ENCODE measurements around the gene OCA2.
"Not testable (repeated sequence)": the region's sequence is repeated elsewhere in the genome, so short reads cannot be mapped to it uniquely, and the experiment has no call there.

Gene OCA2

GRCh38 chr15:27850981-27851857, 247.9 kb downstream of the OCA2 start:
- Histone ChIP-seq H3K14ac (ENCODE audit: low read length) (no peak overlapping the region), H3K36me3 (ENCODE audit: control insufficient read depth in 1 of 2, insufficient read depth in 2 of 2, low read length in 2 of 2) (no peaks in the 10 kb centered on the region), H2AK5ac (ENCODE audit: low read length) (no peak overlapping the region), H2BK120ac (ENCODE audit: insufficient read depth, low read length, poor library complexity) (no peak overlapping the region), H3K4ac (ENCODE audit: low read depth, low read length) (no peak overlapping the region), H3K79me1 (ENCODE audit: low read length) (no peaks in the 10 kb centered on the region), H3K9ac (ENCODE audit: low read length) (no peak overlapping the region), H3K27ac (ENCODE audit: low read depth, low read length) (no peak overlapping the region), H4K12ac (ENCODE audit: low read depth, low read length) (no peak overlapping the region), H4K8ac (ENCODE audit: low read depth, low read length) (no peak overlapping the region), H3K23ac (ENCODE audit: low read length) (no peak overlapping the region), H2BK5ac (ENCODE audit: low read depth, low read length, poor library complexity) (no peak overlapping the region), H3K18ac (ENCODE audit: low read length) (no peak overlapping the region), H2BK12ac (ENCODE audit: low read length) (no peak overlapping the region), H2AFZ (ENCODE audit: insufficient read depth, low read length, poor library complexity) (no peak overlapping the region), H3K9me3 (ENCODE audit: insufficient read depth, low read depth, low read length) (peaks cover 16% of the 10 kb centered on the region), H3K79me2 (ENCODE audit: control insufficient read depth, insufficient read depth, low read length, poor library complexity) (no peaks in the 10 kb centered on the region), H3K4me3 (ENCODE audit: low read depth, low read length) (no peak overlapping the region), H3K27me3 (ENCODE audit: insufficient read depth, low read length) (no peaks in the 10 kb centered on the region), H3K4me2 (ENCODE audit: low read length) (no peak overlapping the region), H4K91ac (ENCODE audit: low read depth, low read length) (no peak overlapping the region), H3K4me1 (ENCODE audit: control insufficient read depth in 1 of 2, insufficient read depth in 2 of 2, low read length in 2 of 2) (no peaks in the 10 kb centered on the region)
- WGBS (ENCODE audit: extremely low coverage, insufficient coverage, insufficient read length), result no CpG with 5 or more reads among the region's 17 CpGs
- no peak for DNase-seq

- H3K27ac ChIP-seq (ENCODE audit: low read depth, low read length), result no peak overlapping the region
- H3K4me3 ChIP-seq (ENCODE audit: low read depth, low read length), result no peak overlapping the region
- no peak overlapping the region for H3K9ac ChIP-seq (ENCODE audit: low read length)
- no peak overlapping the region for H2BK12ac ChIP-seq (ENCODE audit: low read length)
- H3K23ac ChIP-seq (ENCODE audit: low read length), result no peak overlapping the region
- no peak overlapping the region for H4K8ac ChIP-seq (ENCODE audit: low read depth, low read length)
- H4K91ac ChIP-seq (ENCODE audit: low read depth, low read length), result no peak overlapping the region
- H3K14ac ChIP-seq (ENCODE audit: low read length), result no peak overlapping the region
- no peak overlapping the region for H2BK5ac ChIP-seq (ENCODE audit: low read depth, low read length, poor library complexity)
- no CpG with 5 or more reads among the region's 5 CpGs for WGBS (ENCODE audit: extremely low coverage, insufficient coverage, insufficient read length)
- H3K4me2 ChIP-seq (ENCODE audit: low read length), result no peak overlapping the region
- H2BK120ac ChIP-seq (ENCODE audit: insufficient read depth, low read length, poor library complexity), result no peak overlapping the region
- no peak overlapping the region for H2AFZ ChIP-seq (ENCODE audit: insufficient read depth, low read length, poor library complexity)
- H3K79me2 ChIP-seq (ENCODE audit: control insufficient read depth, insufficient read depth, low read length, poor library complexity), result no peaks in the 10 kb centered on the region
- H3K9me3 ChIP-seq (ENCODE audit: insufficient read depth, low read depth, low read length), result peaks cover 15% of the 10 kb centered on the region
- H3K36me3 ChIP-seq (ENCODE audit: control insufficient read depth in 1 of 2, insufficient read depth in 2 of 2, low read length in 2 of 2), result no peaks in the 10 kb centered on the region
- H3K4ac ChIP-seq (ENCODE audit: low read depth, low read length), result no peak overlapping the region
- H2AK5ac ChIP-seq (ENCODE audit: low read length), result no peak overlapping the region
- no peaks in the 10 kb centered on the region for H3K79me1 ChIP-seq (ENCODE audit: low read length)
- H4K12ac ChIP-seq (ENCODE audit: low read depth, low read length), result no peak overlapping the region
- H3K4me1 ChIP-seq (ENCODE audit: control insufficient read depth in 1 of 2, insufficient read depth in 2 of 2, low read length in 2 of 2), result no peaks in the 10 kb centered on the region
- no peaks in the 10 kb centered on the region for H3K27me3 ChIP-seq (ENCODE audit: insufficient read depth, low read length)
- DNase-seq, result no peak
- H3K18ac ChIP-seq (ENCODE audit: low read length), result no peak overlapping the region
Measured at GRCh38 chr15:27850050-27850449, 249.1 kb downstream of the OCA2 start.

- H3K36me3 ChIP-seq (ENCODE audit: control insufficient read depth in 1 of 2, insufficient read depth in 2 of 2, low read length in 2 of 2); H4K91ac ChIP-seq (ENCODE audit: low read depth, low read length); H2BK5ac ChIP-seq (ENCODE audit: low read depth, low read length, poor library complexity); H3K23ac ChIP-seq (ENCODE audit: low read length); H3K9ac ChIP-seq (ENCODE audit: low read length); H3K27me3 ChIP-seq (ENCODE audit: insufficient read depth, low read length); H4K8ac ChIP-seq (ENCODE audit: low read depth, low read length); H4K12ac ChIP-seq (ENCODE audit: low read depth, low read length); H3K79me1 ChIP-seq (ENCODE audit: low read length); H3K27ac ChIP-seq (ENCODE audit: low read depth, low read length); H2AK5ac ChIP-seq (ENCODE audit: low read length); H3K4ac ChIP-seq (ENCODE audit: low read depth, low read length); H3K4me2 ChIP-seq (ENCODE audit: low read length); H3K14ac ChIP-seq (ENCODE audit: low read length); H3K79me2 ChIP-seq (ENCODE audit: control insufficient read depth, insufficient read depth, low read length, poor library complexity); H2BK12ac ChIP-seq (ENCODE audit: low read length); DNase-seq; H3K18ac ChIP-seq (ENCODE audit: low read length); H3K4me1 ChIP-seq (ENCODE audit: control insufficient read depth in 1 of 2, insufficient read depth in 2 of 2, low read length in 2 of 2); H2BK120ac ChIP-seq (ENCODE audit: insufficient read depth, low read length, poor library complexity); H2AFZ ChIP-seq (ENCODE audit: insufficient read depth, low read length, poor library complexity): not testable (repeated sequence)
- peak overlapping the region; percentile 50 for H3K4me3 ChIP-seq (ENCODE audit: low read depth, low read length)
- peaks cover 13% of the 10 kb centered on the region for H3K9me3 ChIP-seq (ENCODE audit: insufficient read depth, low read depth, low read length)
- no CpG with 5 or more reads among the region's 5 CpGs for WGBS (ENCODE audit: extremely low coverage, insufficient coverage, insufficient read length)
Measured at GRCh38 chr15:27848936-27849335, 250.2 kb downstream of the OCA2 start.

- Histone ChIP-seq H3K79me2 (ENCODE audit: control insufficient read depth, insufficient read depth, low read length, poor library complexity) (no peaks in the 10 kb centered on the region), H2BK120ac (ENCODE audit: insufficient read depth, low read length, poor library complexity) (no peak overlapping the region), H3K27ac (ENCODE audit: low read depth, low read length) (no peak overlapping the region), H4K91ac (ENCODE audit: low read depth, low read length) (no peak overlapping the region), H3K9me3 (ENCODE audit: insufficient read depth, low read depth, low read length) (peaks cover 10% of the 10 kb centered on the region), H3K4ac (ENCODE audit: low read depth, low read length) (no peak overlapping the region), H3K4me3 (ENCODE audit: low read depth, low read length) (no peak overlapping the region), H3K36me3 (ENCODE audit: control insufficient read depth in 1 of 2, insufficient read depth in 2 of 2, low read length in 2 of 2) (no peaks in the 10 kb centered on the region), H2BK5ac (ENCODE audit: low read depth, low read length, poor library complexity) (no peak overlapping the region), H3K9ac (ENCODE audit: low read length) (no peak overlapping the region), H4K8ac (ENCODE audit: low read depth, low read length) (no peak overlapping the region), H3K4me1 (ENCODE audit: control insufficient read depth in 1 of 2, insufficient read depth in 2 of 2, low read length in 2 of 2) (no peaks in the 10 kb centered on the region), H2BK12ac (ENCODE audit: low read length) (no peak overlapping the region), H3K23ac (ENCODE audit: low read length) (no peak overlapping the region), H2AK5ac (ENCODE audit: low read length) (no peak overlapping the region), H4K12ac (ENCODE audit: low read depth, low read length) (no peak overlapping the region), H3K79me1 (ENCODE audit: low read length) (no peaks in the 10 kb centered on the region), H3K18ac (ENCODE audit: low read length) (no peak overlapping the region), H3K27me3 (ENCODE audit: insufficient read depth, low read length) (no peaks in the 10 kb centered on the region), H2AFZ (ENCODE audit: insufficient read depth, low read length, poor library complexity) (no peak overlapping the region), H3K4me2 (ENCODE audit: low read length) (no peak overlapping the region), H3K14ac (ENCODE audit: low read length) (no peak overlapping the region)
- no peak for DNase-seq
- WGBS (ENCODE audit: extremely low coverage, insufficient coverage, insufficient read length), result no CpG with 5 or more reads among the region's 15 CpGs
Measured at GRCh38 chr15:27847775-27848710, 251.1 kb downstream of the OCA2 start.

All from trophoblast cell (in vitro differentiated cells and primary cell).